SK-N-MC (cell line): ENCODE data around the gene PACRG.

Source experiments
- DNase-seq: peaks from one replicate; pipeline ENCODE4 v3.0.0-alpha.2; 2011; ENCODE audit warnings: low read depth, low spot score
- H3K27ac ChIP-seq: fragments of 200-600 bp; sonication (generic); 2 replicates; pipeline ENCODE4 v1.5.1; 2016; ENCODE audit warnings: mixed run types
- H3K36me3 ChIP-seq: fragments of 200-600 bp; sonication (generic); 2 replicates; pipeline ENCODE4 v1.6.1; 2017; ENCODE audit warnings: antibody characterized with exemption, low read length, mixed read lengths; ENCODE audit not compliant: insufficient read depth
- H3K4me3 ChIP-seq: fragments of 200-600 bp; sonication (generic); 2 replicates; pipeline ENCODE4 v1.5.1; 2016
- H3K9ac ChIP-seq: fragments of 200-600 bp; sonication (generic); 2 replicates; pipeline ENCODE4 v1.8.0; 2017; ENCODE audit warnings: mixed run types, mixed read lengths; ENCODE audit not compliant: insufficient read length
- H3K9me3 ChIP-seq: fragments of 200-600 bp; sonication (generic); 2 replicates; pipeline ENCODE4 v1.6.1; 2017; ENCODE audit warnings: low read depth, mild to moderate bottlenecking, antibody characterized with exemption, low read length, moderate library complexity, mixed read lengths
- EZH2 ChIP-seq: fragments of 200-600 bp; sonication (generic); IDR thresholded peaks from one replicate; pipeline ENCODE4 v1.6.1; 2017; ENCODE audit warnings: antibody characterized with exemption
- FOXP2 ChIP-seq: optimal IDR thresholded peaks from 2 replicates; pipeline ENCODE3; 2011; ENCODE audit warnings: mild to moderate bottlenecking, moderate library complexity; ENCODE audit not compliant: insufficient read depth; ENCODE audit errors: extremely low read length, control extremely low read depth
- POLR2AphosphoS5 ChIP-seq: IDR thresholded peaks from 2 replicates; pipeline ENCODE4 v1.6.1; 2012; ENCODE audit warnings: mild to moderate bottlenecking, low read depth, low read length, borderline replicate concordance

Gene PACRG

DNA sequence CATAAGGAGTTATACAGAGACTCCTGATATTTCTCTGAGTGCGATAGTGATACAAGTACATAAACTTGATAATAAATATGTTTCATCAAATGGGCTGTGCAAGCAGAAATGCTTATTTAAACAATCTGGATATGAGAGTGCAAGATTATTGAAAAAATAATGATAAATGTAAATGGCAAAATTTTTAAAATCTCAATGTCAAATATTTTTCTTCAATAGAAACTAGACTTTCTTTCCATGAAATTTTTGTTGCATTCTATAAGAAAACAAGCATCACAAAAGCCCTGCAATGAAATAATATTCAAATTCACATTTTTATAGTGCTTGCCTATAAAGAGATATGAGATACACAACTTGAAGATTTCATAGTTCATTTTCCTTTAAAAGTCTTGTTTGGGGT, 2.7 kb downstream of the PACRG start:
- Histone ChIP-seq H3K27ac (no peak overlapping the region), H3K4me3 (no peak overlapping the region), H3K36me3 (no peaks in the 10 kb centered on the region), H3K9me3 (0 out of 2 replicates have a peak, but pooled peaks cover 3% of the 10 kb centered on the region), H3K9ac (no peak overlapping the region)
- no peak for TF ChIP-seq POLR2AphosphoS5
- TF ChIP-seq EZH2, result no peak
- no peak for TF ChIP-seq FOXP2
- no peak for DNase-seq

DNA sequence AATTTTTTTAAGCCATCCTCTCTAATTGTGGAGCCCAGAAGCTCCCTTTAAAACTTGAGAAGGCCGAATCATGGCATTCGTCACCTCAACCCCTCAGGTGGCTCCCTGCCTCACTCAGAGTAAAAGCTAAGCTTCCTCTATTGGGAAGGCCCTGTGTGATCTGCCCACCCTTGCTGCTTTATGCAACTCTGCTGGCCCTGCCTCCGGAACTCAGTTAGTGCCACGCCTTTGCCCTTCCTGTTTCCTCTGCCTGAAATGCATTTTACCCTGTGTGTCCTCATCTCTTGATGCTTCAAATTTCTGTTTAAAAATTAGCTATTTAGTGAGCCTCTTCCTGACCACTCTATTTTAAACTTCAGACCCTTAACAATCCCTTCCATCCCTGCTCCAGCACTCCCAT, 5.7 kb downstream of the PACRG start:
- Histone ChIP-seq H3K27ac (no peak overlapping the region), H3K36me3 (no peaks in the 10 kb centered on the region), H3K4me3 (no peak overlapping the region), H3K9me3 (0 out of 2 replicates have a peak, but pooled peaks cover 3% of the 10 kb centered on the region), H3K9ac (no peak overlapping the region)
- DNase-seq, result no peak
- no peak for TF ChIP-seq FOXP2
- TF ChIP-seq POLR2AphosphoS5, result no peak
- no peak for TF ChIP-seq EZH2

DNA sequence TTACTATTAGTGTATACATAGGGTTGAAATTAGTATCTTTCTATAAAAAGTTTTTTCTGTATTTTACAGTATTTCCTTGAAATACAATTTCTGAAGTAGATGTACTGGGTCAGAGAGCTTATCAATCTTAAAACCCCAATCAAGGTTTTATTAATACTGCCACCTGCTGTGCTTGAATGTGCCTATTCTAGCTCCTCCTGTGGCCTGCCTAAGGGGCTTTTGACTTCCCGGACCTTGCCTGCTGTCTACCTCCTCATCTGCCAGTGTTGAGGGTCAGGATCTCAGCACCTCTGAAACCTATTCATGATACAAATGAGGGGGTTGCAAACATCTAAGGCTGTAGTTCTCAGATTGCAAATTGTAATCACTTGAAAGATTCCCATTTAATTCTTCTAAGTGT, 9.2 kb downstream of the PACRG start:
- Histone ChIP-seq H3K4me3 (no peak overlapping the region), H3K27ac (no peak overlapping the region), H3K9ac (no peak overlapping the region), H3K36me3 (no peaks in the 10 kb centered on the region), H3K9me3 (no peaks in the 10 kb centered on the region)
- TF ChIP-seq POLR2AphosphoS5 (no peak), FOXP2 (no peak), EZH2 (no peak)
- no peak for DNase-seq

DNA sequence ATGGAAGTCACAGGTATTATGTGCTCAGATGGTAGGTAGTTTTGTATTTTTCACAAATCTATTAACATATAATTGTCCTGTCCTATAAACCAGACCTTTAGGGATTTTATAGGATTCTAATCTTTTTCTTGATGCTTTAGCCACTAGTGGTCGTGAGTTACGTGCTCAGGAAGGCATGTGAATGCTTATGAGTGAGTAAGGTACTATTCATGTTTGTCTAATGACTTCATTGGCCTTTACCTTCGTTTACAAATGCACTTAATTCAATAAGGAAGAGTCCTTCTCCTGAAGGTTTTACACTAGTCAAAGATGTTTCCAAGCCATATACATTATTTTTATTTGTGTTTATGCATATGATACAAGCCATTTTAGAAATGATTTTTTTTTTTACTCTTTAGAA, 23.0 kb downstream of the PACRG start:
- Histone ChIP-seq H3K36me3 (no peaks in the 10 kb centered on the region), H3K9me3 (no peaks in the 10 kb centered on the region), H3K9ac (no peak overlapping the region), H3K27ac (no peak overlapping the region), H3K4me3 (no peak overlapping the region)
- DNase-seq, result no peak
- TF ChIP-seq EZH2 (no peak), FOXP2 (no peak), POLR2AphosphoS5 (no peak)

DNA sequence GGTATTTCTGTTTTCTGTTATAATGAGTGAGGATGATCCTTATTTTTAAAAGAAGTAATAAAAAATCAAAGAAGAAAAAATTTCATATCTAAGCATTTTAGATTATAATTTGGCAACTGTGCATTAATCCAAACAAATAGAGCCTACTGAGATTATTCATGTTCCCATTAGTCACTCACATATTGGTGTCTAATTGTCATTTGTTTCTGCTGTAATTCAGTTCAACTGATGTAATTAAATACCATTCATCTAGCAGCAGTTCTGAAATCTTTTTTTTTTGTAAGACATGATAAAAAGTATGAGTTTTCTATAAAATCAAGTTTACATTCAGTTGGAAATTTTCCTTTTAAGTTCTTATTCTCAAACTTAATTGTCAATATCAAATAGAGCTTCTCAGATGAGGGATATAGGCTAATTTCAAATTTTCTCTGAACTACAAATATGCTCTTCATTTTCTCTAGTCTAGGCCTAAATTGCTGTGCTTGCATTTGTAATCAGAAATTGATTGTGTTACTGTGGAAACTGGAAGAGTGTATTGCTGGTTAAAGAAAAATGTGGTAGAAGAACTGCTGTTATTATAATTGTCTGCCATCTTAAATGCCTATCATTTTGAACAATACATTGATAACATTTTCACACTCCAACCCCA, 23.6 kb downstream of the PACRG start:
- no peak overlapping the region for H3K9ac ChIP-seq
- H3K4me3 ChIP-seq, result no peak overlapping the region
- TF ChIP-seq EZH2, result no peak
- TF ChIP-seq POLR2AphosphoS5, result no peak
- TF ChIP-seq FOXP2, result no peak
- DNase-seq, result no peak
- H3K36me3 ChIP-seq, result no peaks in the 10 kb centered on the region
- H3K9me3 ChIP-seq, result no peaks in the 10 kb centered on the region
- no peak overlapping the region for H3K27ac ChIP-seq

DNA sequence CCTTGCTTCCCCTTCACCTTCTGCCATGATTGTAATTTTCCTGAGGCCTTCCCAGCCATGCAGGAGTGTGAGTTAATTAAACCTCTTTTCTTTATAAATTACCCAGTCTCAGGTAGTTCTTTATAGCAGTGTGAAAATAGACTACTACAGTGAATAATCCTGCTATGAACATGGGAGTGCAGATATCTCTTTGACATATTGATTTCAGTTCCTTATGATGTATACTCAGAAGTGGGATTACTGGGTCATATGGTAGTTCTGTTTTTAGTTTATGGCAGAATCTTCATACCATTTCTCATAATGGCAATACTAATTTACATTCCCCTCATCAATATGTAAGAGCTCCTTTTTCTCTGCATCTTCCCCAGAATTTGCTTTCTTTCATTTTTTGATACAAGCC, 26.0 kb downstream of the PACRG start:
- Histone ChIP-seq H3K9me3 (no peaks in the 10 kb centered on the region), H3K9ac (no peak overlapping the region), H3K36me3 (no peaks in the 10 kb centered on the region), H3K4me3 (no peak overlapping the region), H3K27ac (no peak overlapping the region)
- DNase-seq, result no peak
- TF ChIP-seq POLR2AphosphoS5, result no peak
- no peak for TF ChIP-seq FOXP2
- TF ChIP-seq EZH2, result no peak

DNA sequence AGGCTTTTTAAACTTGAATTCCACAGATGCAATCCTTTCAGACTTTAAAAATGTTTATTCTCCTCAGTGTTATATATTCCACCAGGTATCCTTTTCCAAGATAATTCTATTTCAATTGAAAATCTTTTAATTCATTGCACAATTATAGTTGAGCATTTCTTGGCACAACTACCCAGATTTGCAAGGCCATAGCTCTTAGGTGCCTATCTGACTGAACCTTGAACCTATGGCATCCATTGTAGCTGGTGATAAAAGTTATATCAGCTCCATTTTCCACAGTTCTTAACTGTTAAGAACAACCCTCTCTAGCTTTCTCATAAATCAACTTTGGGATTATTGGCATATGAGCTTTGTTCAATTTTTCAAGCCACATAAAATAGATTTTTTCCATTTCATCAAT, 42.4 kb downstream of the PACRG start:
- no peaks in the 10 kb centered on the region for H3K36me3 ChIP-seq
- no peak overlapping the region for H3K27ac ChIP-seq
- DNase-seq, result no peak
- TF ChIP-seq POLR2AphosphoS5, result no peak
- no peak overlapping the region for H3K4me3 ChIP-seq
- no peak overlapping the region for H3K9ac ChIP-seq
- no peaks in the 10 kb centered on the region for H3K9me3 ChIP-seq

DNA sequence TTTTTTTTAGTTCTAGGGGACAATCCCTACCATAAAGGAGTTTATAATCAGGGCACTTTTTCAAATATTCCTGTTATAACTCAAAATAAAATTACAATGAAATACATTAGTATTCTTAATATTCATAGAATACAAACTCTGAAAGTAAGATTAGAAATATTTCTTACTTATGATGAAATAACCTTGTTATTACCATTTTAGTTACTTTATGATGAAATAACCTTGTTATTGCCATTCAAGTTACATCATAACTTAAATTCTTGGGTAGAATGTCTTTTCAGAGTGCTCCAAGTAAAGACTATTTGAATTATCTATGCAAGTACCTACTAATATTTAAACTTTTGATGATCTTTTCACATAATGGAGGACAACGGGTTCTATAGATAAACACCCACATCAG, 43.2 kb downstream of the PACRG start:
- H3K27ac ChIP-seq, result no peak overlapping the region
- no peak overlapping the region for H3K4me3 ChIP-seq
- no peaks in the 10 kb centered on the region for H3K9me3 ChIP-seq
- TF ChIP-seq FOXP2, result no peak
- TF ChIP-seq EZH2, result no peak
- no peak for TF ChIP-seq POLR2AphosphoS5
- no peak for DNase-seq
- no peaks in the 10 kb centered on the region for H3K36me3 ChIP-seq
- H3K9ac ChIP-seq, result no peak overlapping the region

DNA sequence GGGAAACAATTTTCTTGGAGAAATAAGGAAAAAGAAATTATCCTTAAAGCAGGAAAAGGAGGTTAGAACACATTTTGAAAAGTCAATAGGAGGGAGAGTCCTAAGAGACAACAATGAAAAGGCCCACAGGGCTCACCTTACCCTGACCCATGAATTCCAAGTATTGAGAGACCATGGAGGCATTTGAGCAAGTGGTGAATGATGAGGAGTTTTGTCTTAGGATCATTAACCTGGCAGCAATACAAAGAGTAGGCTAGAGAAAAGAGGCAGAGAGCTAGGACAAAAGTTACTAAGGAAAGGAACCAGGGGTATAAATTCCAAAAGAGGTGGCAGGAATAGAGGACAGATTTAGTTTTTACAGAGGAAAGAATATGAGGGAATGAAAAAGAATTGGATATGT, 44.7 kb downstream of the PACRG start:
- Histone ChIP-seq H3K36me3 (no peaks in the 10 kb centered on the region), H3K9me3 (no peaks in the 10 kb centered on the region), H3K4me3 (no peak overlapping the region), H3K27ac (no peak overlapping the region), H3K9ac (no peak overlapping the region)
- no peak for DNase-seq
- TF ChIP-seq FOXP2 (no peak), EZH2 (no peak), POLR2AphosphoS5 (no peak)

DNA sequence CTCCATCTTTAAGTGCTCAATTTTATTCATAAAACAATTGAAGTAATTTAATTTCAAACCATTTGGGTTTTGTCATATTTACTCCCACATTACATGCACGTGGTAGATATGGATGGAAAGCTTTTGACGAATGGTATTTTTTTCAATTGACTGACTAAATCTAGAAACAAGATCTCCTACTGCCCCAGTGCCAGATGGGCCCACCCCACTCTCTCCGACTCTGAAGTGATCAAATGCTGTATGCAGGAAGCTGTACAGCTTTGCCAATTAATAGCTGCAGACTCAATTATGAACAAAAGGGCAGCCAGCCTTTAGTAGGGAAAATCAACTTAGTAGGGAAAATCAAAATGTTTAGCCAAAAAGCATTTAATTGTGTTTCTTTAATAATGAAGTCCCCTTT, 46.2 kb downstream of the PACRG start:
- TF ChIP-seq POLR2AphosphoS5 (no peak), FOXP2 (no peak), EZH2 (no peak)
- Histone ChIP-seq H3K9me3 (no peaks in the 10 kb centered on the region), H3K9ac (no peak overlapping the region), H3K27ac (no peak overlapping the region), H3K4me3 (no peak overlapping the region), H3K36me3 (no peaks in the 10 kb centered on the region)
- DNase-seq, result no peak
